Breast epithelium (tissue), 4 donors: ENCODE data around the gene CD84. TPM values are rescaled to one million over a fixed set of nuclear protein-coding genes. Genes with fewer than 3 reads are reported as not detected.

ENCODE experiments used
- DNase-seq, 2 donors: peaks; one replicate each; pipeline ENCODE4 v3.0.0-alpha.2; 2019; ENCODE audit warnings: low spot score in 2 of 2
- H3K27ac ChIP-seq, 2 donors: fragments of 200-600 bp; sonication (generic) in 1 of 2; one replicate each; pipeline ENCODE4 v1.5.1; 2016 to 2019; ENCODE audit warnings: mild to moderate bottlenecking in 1 of 2
- H3K27me3 ChIP-seq, 2 donors: fragments of 200-600 bp; sonication (generic) in 1 of 2; one replicate each; pipeline versions ENCODE4 v1.5.1 to v1.6.0; 2017 to 2019; ENCODE audit warnings: control low read depth in 1 of 2, mild to moderate bottlenecking in 1 of 2
- H3K36me3 ChIP-seq: fragments of 200-600 bp; one replicate; pipeline ENCODE4 v1.5.1; 2019
- H3K4me1 ChIP-seq, 2 donors: fragments of 200-600 bp; sonication (generic); one replicate each; pipeline ENCODE4 v1.5.1; 2016 to 2019; ENCODE audit warnings: control low read depth in 1 of 2
- H3K4me3 ChIP-seq, 3 donors: fragments of 200-600 bp; sonication (generic); 1 replicate in 2 of 3; 2 replicates in 1 of 3; pipeline ENCODE4 v1.5.1; 2016 to 2019; ENCODE audit warnings: mild to moderate bottlenecking in 3 of 3, moderate library complexity in 2 of 3
- H3K9me3 ChIP-seq, 2 donors: fragments of 200-600 bp; sonication (generic) in 1 of 2; one replicate each; pipeline ENCODE4 v1.5.1; 2016 to 2019; ENCODE audit warnings: control low read depth in 1 of 2
- POLR2A ChIP-seq: fragments of 450-650 bp; IDR thresholded peaks from one replicate; pipeline ENCODE4 v1.6.1; 2016; ENCODE audit warnings: antibody characterized with exemption, mild to moderate bottlenecking, moderate library complexity
- POLR2AphosphoS5 ChIP-seq, 3 donors: sonication (generic); formaldehyde crosslinking; IDR thresholded peaks; one replicate each; pipeline ENCODE4 v1.6.1; 2017; ENCODE audit warnings: antibody characterized with exemption in 3 of 3
- intact Hi-C: fragments of 100-400 bp; cut with DNase I; formaldehyde crosslinking; loops from one replicate; pipeline ENCODE4 v1.15.1; 2023; ENCODE audit warnings: low total_unique reads
- total RNA-seq, 3 donors: library from RNA; depleted of rRNA; stranded (reverse); fragments of >200 nt; gene quantifications; one replicate each; pipeline ENCODE4 v1.1.0, GENCODE V29; 2016
- TF ChIP-seq, protein P1 (sequence below), 3 donors: fragments of 450-650 bp; IDR thresholded peaks; one replicate each; pipeline ENCODE4 v1.5.1; 2016 to 2017; ENCODE audit warnings: antibody characterized with exemption in 3 of 3, mild to moderate bottlenecking in 3 of 3, moderate library complexity in 3 of 3

CD84 gene
- total RNA-seq, 3 donors from 2014 or later, result 2.3 to 17.0 (median 9.8) TPM

DNA sequence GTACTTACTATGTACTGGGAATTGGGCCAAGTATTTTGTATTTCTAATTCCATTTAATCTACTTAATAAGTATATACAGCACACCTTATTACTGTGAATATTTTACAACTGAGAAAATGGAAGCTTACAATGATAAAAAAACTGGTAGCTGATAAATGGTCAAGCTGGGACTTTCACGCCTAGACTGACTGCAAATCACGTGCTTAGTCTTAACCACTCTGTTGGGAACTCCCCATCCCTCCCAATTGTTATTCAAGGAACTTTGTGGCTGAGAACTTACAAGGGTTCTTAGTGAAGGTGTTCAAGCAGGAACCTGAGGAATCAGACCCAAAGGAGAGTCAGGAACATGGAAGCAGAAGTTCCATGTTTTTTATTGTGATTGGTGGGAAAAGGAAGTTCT, 26.9 kb downstream of the CD84 start:
- no peaks in the 10 kb centered on the region for H3K36me3 ChIP-seq
- no peak for DNase-seq
- H3K27me3 ChIP-seq, result no peaks in the 10 kb centered on the region
- TF ChIP-seq, protein P1, sequence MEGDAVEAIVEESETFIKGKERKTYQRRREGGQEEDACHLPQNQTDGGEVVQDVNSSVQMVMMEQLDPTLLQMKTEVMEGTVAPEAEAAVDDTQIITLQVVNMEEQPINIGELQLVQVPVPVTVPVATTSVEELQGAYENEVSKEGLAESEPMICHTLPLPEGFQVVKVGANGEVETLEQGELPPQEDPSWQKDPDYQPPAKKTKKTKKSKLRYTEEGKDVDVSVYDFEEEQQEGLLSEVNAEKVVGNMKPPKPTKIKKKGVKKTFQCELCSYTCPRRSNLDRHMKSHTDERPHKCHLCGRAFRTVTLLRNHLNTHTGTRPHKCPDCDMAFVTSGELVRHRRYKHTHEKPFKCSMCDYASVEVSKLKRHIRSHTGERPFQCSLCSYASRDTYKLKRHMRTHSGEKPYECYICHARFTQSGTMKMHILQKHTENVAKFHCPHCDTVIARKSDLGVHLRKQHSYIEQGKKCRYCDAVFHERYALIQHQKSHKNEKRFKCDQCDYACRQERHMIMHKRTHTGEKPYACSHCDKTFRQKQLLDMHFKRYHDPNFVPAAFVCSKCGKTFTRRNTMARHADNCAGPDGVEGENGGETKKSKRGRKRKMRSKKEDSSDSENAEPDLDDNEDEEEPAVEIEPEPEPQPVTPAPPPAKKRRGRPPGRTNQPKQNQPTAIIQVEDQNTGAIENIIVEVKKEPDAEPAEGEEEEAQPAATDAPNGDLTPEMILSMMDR (IDR thresholded peaks at IDR 0.05), result no peak
- TF ChIP-seq POLR2A (no peak), POLR2AphosphoS5 (IDR thresholded peaks at IDR 0.05) (no peak)
- H3K4me3 ChIP-seq, result no peak overlapping the region
- intact Hi-C loops, result no loop called here
- no peak overlapping the region for H3K27ac ChIP-seq
- H3K4me1 ChIP-seq, result no peaks in the 10 kb centered on the region
- no peaks in the 10 kb centered on the region for H3K9me3 ChIP-seq

DNA sequence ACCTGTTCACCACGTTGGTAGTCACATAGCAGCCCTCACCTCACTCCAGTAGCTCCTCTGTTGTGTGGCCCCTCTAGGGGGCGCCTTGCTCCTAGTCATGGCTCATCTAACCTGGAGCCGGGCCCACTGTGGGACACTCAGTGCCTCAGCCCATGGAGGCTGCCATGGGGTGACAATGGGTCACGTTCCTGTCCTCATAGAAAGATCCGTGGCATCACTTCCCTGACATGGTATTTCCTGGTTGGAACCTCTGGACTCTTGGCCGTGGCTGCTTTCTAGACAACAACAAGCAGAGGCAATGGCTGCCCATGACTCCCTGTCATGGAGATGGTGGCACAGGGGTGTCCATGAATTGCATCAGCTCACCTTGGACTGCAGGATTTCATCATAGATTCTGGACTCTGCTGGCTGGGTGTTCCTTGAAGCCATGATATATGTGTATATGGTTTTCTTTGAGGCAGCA, 28.7 kb downstream of the CD84 start:
- no peaks in the 10 kb centered on the region for H3K9me3 ChIP-seq
- H3K27ac ChIP-seq, result no peak overlapping the region
- no peak for DNase-seq
- no peaks in the 10 kb centered on the region for H3K36me3 ChIP-seq
- H3K4me3 ChIP-seq, result no peak overlapping the region
- no peaks in the 10 kb centered on the region for H3K4me1 ChIP-seq
- TF ChIP-seq POLR2AphosphoS5 (IDR thresholded peaks at IDR 0.05), result no peak
- TF ChIP-seq POLR2A, result no peak
- TF ChIP-seq, protein P1 (IDR thresholded peaks at IDR 0.05), result no peak
- intact Hi-C loops, result no loop called here
- H3K27me3 ChIP-seq, result no peaks in the 10 kb centered on the region

DNA sequence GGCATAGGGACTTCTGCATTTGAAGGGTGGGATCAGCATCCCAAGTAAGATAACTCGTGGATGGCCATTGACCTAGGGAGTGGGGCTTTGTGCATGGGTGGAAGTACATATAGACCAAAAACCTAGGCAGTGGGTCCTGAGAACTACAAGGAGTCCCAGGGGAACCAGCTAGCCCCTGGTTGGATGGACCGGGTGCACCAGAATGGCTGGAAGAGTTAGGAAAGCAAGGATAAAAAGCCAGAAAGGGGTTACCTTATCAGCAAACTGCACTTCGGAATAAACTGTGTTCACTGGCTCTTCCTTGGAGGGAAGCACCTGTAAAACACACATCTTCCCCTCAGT, 29.7 kb downstream of the CD84 start:
- no peaks in the 10 kb centered on the region for H3K36me3 ChIP-seq
- H3K27ac ChIP-seq, result no peak overlapping the region
- no peak for DNase-seq
- intact Hi-C loops, result no loop called here
- TF ChIP-seq POLR2A (no peak), POLR2AphosphoS5 (IDR thresholded peaks at IDR 0.05) (no peak)
- TF ChIP-seq, protein P1 (IDR thresholded peaks at IDR 0.05), result no peak
- no peaks in the 10 kb centered on the region for H3K4me1 ChIP-seq
- H3K27me3 ChIP-seq, result no peaks in the 10 kb centered on the region
- H3K9me3 ChIP-seq, result no peaks in the 10 kb centered on the region
- no peak overlapping the region for H3K4me3 ChIP-seq

DNA sequence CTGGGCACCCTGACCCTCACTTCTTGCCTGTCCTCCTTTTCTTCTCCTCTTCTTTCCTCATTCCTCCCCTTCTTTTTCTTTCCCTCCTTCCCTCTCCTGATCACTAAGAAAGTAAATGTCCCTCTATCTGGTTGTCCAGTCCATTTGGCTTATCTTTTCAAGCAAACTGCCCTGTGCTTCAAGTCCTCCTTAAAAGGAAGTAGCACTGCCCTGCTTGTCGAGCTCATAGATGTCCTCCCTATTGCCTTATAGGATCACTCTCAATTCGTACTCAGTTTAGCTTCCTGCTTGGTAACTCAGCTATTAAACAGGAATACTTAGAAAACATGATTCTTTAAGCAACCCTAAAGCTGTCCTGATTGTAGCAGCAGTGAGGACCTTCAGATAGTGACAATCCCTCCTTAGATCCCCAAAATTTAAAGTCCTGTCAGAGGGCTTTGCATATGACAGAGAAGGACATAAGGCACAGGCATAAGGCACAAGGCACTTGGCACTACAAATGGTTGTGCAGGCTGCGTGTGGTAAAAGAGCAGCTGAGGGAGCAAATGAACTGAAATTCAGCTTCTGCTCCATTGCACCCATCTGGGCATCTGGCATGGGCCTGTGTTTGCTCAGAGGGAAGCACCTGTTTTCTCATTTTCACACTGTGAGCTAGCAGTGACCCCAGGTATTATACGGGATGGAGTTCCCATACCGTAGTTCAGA, 30.2 kb downstream of the CD84 start:
- Histone ChIP-seq H3K4me3 (no peak overlapping the region), H3K27me3 (no peaks in the 10 kb centered on the region), H3K36me3 (no peaks in the 10 kb centered on the region), H3K9me3 (no peaks in the 10 kb centered on the region), H3K27ac (no peak overlapping the region), H3K4me1 (no peaks in the 10 kb centered on the region)
- TF ChIP-seq POLR2A (no peak), POLR2AphosphoS5 (IDR thresholded peaks at IDR 0.05) (no peak)
- TF ChIP-seq, protein P1 (IDR thresholded peaks at IDR 0.05), result no peak
- DNase-seq, result no peak
- intact Hi-C loops, result no loop called here

DNA sequence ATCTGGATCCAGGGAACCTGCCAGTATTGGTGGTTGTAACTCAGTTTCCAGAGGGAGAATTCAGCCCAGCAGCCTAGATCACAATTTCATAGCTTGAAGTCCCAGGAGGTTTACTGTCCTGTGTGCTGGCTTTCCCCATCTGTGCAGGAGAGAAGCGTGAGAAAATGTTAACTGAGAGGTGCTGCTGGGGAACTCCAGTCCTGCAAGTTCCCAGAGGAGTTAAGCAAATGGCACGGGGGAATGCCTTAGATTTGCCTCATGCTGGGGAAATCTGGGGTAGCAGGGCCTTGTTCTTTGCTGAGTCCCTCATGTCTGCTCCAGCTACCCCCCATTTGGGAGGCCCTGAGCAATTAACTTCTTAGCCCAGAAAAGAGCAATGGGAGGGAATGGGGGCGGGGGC, 31.1 kb downstream of the CD84 start:
- Histone ChIP-seq H3K4me3 (no peak overlapping the region), H3K36me3 (no peaks in the 10 kb centered on the region), H3K27ac (no peak overlapping the region), H3K4me1 (no peaks in the 10 kb centered on the region), H3K9me3 (no peaks in the 10 kb centered on the region), H3K27me3 (no peaks in the 10 kb centered on the region)
- intact Hi-C loops, result no loop called here
- DNase-seq, result no peak
- no peak for TF ChIP-seq POLR2AphosphoS5 (IDR thresholded peaks at IDR 0.05)
- TF ChIP-seq POLR2A, result no peak
- TF ChIP-seq, protein P1 (IDR thresholded peaks at IDR 0.05), result no peak
